HCT116 (cell line): ENCODE measurements around the gene ZSWIM6. TPM values are rescaled to one million over a fixed set of nuclear protein-coding genes. Genes with fewer than 3 reads are reported as not detected.

Source experiments
- ATAC-seq: fragments of 200-7000 bp; cut with Tn5 transposase; 2 replicates; pipeline ENCODE4 v1.9.1; 2020; ENCODE audit warnings: mild to moderate bottlenecking, moderate library complexity
- BruUV-seq: library from RNA; stranded (reverse); fragments of 400-500 nt; replicated peaks from 2 replicates; lab custom pipeline; 2021; lab: Mats Ljungman, UMichigan
- CTCF ChIA-PET: fragments of 300-600 bp; sonication (Branson Sonifier 250); formaldehyde crosslinking; loops from one replicate; lab custom pipeline; 2021; ENCODE audit warnings: antibody characterized with exemption; lab: Charles Lee
- POLR2A ChIA-PET: fragments of 300-600, 350-600 bp; sonication (Branson Sonifier 250); formaldehyde crosslinking; loops from one replicate; lab custom pipeline; 2021; ENCODE audit warnings: antibody characterized with exemption; lab: Charles Lee
- RAD21 ChIA-PET, 2 experiments: fragments of 300-600 bp; sonication (Branson Sonifier 250); formaldehyde crosslinking; loops; one replicate each; lab custom pipeline; 2023; ENCODE audit warnings: low total read pairs in 2 of 2; ENCODE audit not compliant: uncharacterized antibody in 2 of 2, unreplicated experiment in 2 of 2, low non-redundant PET in 1 of 2; lab: Charles Lee
- DNase-seq: peaks from one replicate; pipeline ENCODE4 v3.0.0-alpha.2; 2010; ENCODE audit warnings: low read depth, low spot score
- H2AFZ ChIP-seq: fragments of 200-600 bp; shearing (Covaris generic), sonication (generic); 2 replicates; pipeline ENCODE4 v1.6.1; 2017; ENCODE audit warnings: low read depth, mixed run types, mixed read lengths, antibody characterized with exemption, low read length; ENCODE audit not compliant: poor library complexity, severe bottlenecking
- H3K27ac ChIP-seq: 2 replicates; pipeline ENCODE4 v1.5.1; 2012; ENCODE audit warnings: low read depth, low read length
- H3K27me3 ChIP-seq: fragments of 200-600 bp; sonication (generic); 2 replicates; pipeline ENCODE4 v1.6.1; 2016; ENCODE audit warnings: mixed run types, low read length, mixed read lengths; ENCODE audit not compliant: insufficient read depth
- H3K36me3 ChIP-seq, 2 experiments: fragments of 200-500 bp in 1 of 2; fragments of 200-600 bp in 1 of 2; sonication (Bioruptor generic) in 1 of 2; sonication (generic) in 1 of 2; 2 replicates each; pipeline versions ENCODE4 v1.5.1 to v1.6.1; 2014 to 2016; ENCODE audit warnings: low read length in 2 of 2, inconsistent platforms in 1 of 2, mixed read lengths in 1 of 2, mixed run types in 1 of 2; ENCODE audit not compliant: insufficient read depth in 2 of 2, control insufficient read depth in 1 of 2
- H3K4me1 ChIP-seq, 2 experiments: fragments of 200-600 bp in 1 of 2; sonication (generic) in 1 of 2; 2 replicates each; pipeline versions ENCODE4 v1.5.1 to v1.6.1; 2012 to 2017; ENCODE audit warnings: low read length in 2 of 2, inconsistent platforms in 1 of 2, mild to moderate bottlenecking in 1 of 2, mixed read lengths in 1 of 2, mixed run types in 1 of 2, moderate library complexity in 1 of 2; ENCODE audit not compliant: insufficient read depth in 2 of 2, control insufficient read depth in 1 of 2
- H3K4me2 ChIP-seq: fragments of 200-600 bp; sonication (generic); 2 replicates; pipeline ENCODE4 v1.6.1; 2017; ENCODE audit warnings: mixed run types, low read length, mixed read lengths
- H3K4me3 ChIP-seq, 2 experiments: fragments of 200-600 bp in 1 of 2; sonication (generic) in 1 of 2; replicated peaks in 1 of 2; 2 replicates each; pipeline ENCODE4 v1.5.1; 2011 to 2016; ENCODE audit warnings: low read length in 2 of 2, control low read depth in 1 of 2, low read depth in 1 of 2, mild to moderate bottlenecking in 1 of 2, mixed read lengths in 1 of 2, mixed run types in 1 of 2
- H3K79me2 ChIP-seq: fragments of 200-600 bp; sonication (generic); 2 replicates; pipeline ENCODE4 v1.6.1; 2017; ENCODE audit warnings: mild to moderate bottlenecking, mixed run types, low read length, moderate library complexity, mixed read lengths; ENCODE audit not compliant: insufficient read depth
- H3K9ac ChIP-seq: fragments of 200-600 bp; sonication (generic); 2 replicates; pipeline ENCODE4 v1.6.1; 2016; ENCODE audit warnings: low read length, mixed read lengths
- H3K9me2 ChIP-seq: fragments of 200-600 bp; sonication (generic), shearing (Covaris generic); 2 replicates; pipeline ENCODE4 v1.6.1; 2017; ENCODE audit warnings: mixed run types, mild to moderate bottlenecking, moderate library complexity; ENCODE audit not compliant: insufficient read depth
- H3K9me3 ChIP-seq, 2 experiments: fragments of 200-500 bp in 1 of 2; fragments of 200-600 bp in 1 of 2; sonication (Bioruptor generic) in 1 of 2; sonication (generic) in 1 of 2; 2 replicates each; pipeline ENCODE4 v1.6.1; 2014 to 2017; ENCODE audit warnings: low read length in 2 of 2, mixed read lengths in 2 of 2, inconsistent platforms in 1 of 2, low read depth in 1 of 2, mild to moderate bottlenecking in 1 of 2, mixed run types in 1 of 2, moderate library complexity in 1 of 2; ENCODE audit not compliant: control insufficient read depth in 1 of 2, insufficient read depth in 1 of 2
- H4K20me1 ChIP-seq: fragments of 200-600 bp; sonication (generic), shearing (Covaris generic); 2 replicates; pipeline ENCODE4 v1.6.1; 2017; ENCODE audit warnings: mixed run types, mild to moderate bottlenecking, moderate library complexity; ENCODE audit not compliant: insufficient read depth
- CEBPB ChIP-seq: IDR thresholded peaks from 2 replicates; pipeline ENCODE4 v1.6.1; 2012; ENCODE audit warnings: low read depth
- MAX ChIP-seq: IDR thresholded peaks from 2 replicates; pipeline ENCODE4 v1.6.1; 2012
- ZNF274 ChIP-seq: fragments of 200-500 bp; sonication (Bioruptor generic); IDR thresholded peaks from 2 replicates; pipeline ENCODE4 v1.6.1; 2014; ENCODE audit warnings: mild to moderate bottlenecking, low read depth, low read length, inconsistent platforms
- intact Hi-C: fragments of 100-400 bp; cut with micrococcal nuclease; formaldehyde crosslinking; loops from 2 replicates; pipeline ENCODE4 v1.10.0; 2022
- total RNA-seq: library from RNA; stranded (reverse); gene quantifications from one replicate; pipeline ENCODE4 v1.2.1, GENCODE V29; 2021; ENCODE audit not compliant: unreplicated experiment
- TF ChIP-seq, protein P1 (sequence below): IDR thresholded peaks from 2 replicates; pipeline ENCODE4 v1.6.1; 2012; ENCODE audit warnings: low read depth

Gene ZSWIM6
- total RNA-seq, 1 experiment from 2014 or later = 7.4 TPM

DNA sequence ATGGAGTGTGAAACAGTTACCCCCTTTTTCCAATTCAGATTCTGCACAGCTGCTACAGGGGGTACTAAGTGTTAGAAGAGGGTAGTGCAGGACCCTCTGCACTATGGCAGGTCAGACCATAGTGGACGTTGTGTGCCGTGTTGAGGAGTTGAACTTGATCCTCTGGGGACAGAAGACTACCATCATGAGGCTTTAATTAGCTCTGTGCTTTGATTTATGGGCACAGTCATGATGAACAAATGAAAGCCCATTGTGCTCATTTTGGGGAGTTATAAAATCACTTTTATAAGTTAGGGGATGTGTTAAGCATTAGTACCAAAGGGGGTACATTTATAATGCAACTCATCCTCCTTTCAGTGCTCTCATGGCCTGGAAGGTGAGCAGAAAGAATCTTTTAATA, 62.7 kb downstream of the ZSWIM6 start:
- Histone ChIP-seq H3K4me1 (peaks cover 0 to 4% of the 10 kb centered on the region in 2 experiments; a peak in 1 of 4 replicates), H4K20me1 (no peaks in the 10 kb centered on the region), H2AFZ (no peak overlapping the region), H3K36me3 (no peaks in the 10 kb centered on the region), H3K27ac (no peak overlapping the region), H3K4me2 (no peak overlapping the region), H3K9me2 (no peaks in the 10 kb centered on the region), H3K9ac (no peak overlapping the region), H3K9me3 (no peaks in the 10 kb centered on the region), H3K4me3 (no peak overlapping the region), H3K79me2 (peaks cover 37% of the 10 kb centered on the region), H3K27me3 (no peaks in the 10 kb centered on the region)
- BruUV-seq = no TSS peak
- ATAC-seq (no peak), DNase-seq (no peak)
- TF ChIP-seq ZNF274 = no peak
- TF ChIP-seq, protein P1, sequence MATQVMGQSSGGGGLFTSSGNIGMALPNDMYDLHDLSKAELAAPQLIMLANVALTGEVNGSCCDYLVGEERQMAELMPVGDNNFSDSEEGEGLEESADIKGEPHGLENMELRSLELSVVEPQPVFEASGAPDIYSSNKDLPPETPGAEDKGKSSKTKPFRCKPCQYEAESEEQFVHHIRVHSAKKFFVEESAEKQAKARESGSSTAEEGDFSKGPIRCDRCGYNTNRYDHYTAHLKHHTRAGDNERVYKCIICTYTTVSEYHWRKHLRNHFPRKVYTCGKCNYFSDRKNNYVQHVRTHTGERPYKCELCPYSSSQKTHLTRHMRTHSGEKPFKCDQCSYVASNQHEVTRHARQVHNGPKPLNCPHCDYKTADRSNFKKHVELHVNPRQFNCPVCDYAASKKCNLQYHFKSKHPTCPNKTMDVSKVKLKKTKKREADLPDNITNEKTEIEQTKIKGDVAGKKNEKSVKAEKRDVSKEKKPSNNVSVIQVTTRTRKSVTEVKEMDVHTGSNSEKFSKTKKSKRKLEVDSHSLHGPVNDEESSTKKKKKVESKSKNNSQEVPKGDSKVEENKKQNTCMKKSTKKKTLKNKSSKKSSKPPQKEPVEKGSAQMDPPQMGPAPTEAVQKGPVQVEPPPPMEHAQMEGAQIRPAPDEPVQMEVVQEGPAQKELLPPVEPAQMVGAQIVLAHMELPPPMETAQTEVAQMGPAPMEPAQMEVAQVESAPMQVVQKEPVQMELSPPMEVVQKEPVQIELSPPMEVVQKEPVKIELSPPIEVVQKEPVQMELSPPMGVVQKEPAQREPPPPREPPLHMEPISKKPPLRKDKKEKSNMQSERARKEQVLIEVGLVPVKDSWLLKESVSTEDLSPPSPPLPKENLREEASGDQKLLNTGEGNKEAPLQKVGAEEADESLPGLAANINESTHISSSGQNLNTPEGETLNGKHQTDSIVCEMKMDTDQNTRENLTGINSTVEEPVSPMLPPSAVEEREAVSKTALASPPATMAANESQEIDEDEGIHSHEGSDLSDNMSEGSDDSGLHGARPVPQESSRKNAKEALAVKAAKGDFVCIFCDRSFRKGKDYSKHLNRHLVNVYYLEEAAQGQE = no peak
- intact Hi-C loops = no loop called here
- RAD21 ChIA-PET = no interaction called here
- CTCF ChIA-PET = interaction anchor here (0.6 kb wide), 1 partner anchor 53 kb away, joined by 3 read pairs; no protein-coding TSS in a partner anchor
- POLR2A ChIA-PET = no interaction called here

DNA sequence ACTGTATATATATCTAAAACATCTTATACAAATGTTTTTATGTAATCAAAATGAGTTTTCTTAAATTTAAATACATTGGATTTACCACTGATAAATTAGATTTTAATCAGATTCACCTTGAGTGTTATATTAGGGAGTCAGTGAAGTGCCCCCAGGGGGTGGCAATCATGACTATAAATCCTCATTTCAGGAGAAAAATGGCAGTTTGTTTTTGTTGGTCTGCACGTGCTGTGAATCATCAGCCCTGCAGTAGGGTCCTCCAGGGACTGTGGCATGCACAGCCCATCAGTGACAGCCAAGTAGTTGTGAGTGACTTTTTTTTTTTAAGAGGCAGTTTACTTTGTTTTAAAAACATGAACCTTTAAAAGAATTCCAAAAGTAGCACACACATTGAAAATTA, 65.2 kb downstream of the ZSWIM6 start:
- peaks cover 0 to 4% of the 10 kb centered on the region in 2 experiments; a peak in 1 of 4 replicates for H3K4me1 ChIP-seq
- POLR2A ChIA-PET = no interaction called here
- intact Hi-C loops = no loop called here

More for the DNA sequence above, 65.2 kb downstream of the ZSWIM6 start:
- BruUV-seq = no TSS peak
- H3K4me2 ChIP-seq = no peak overlapping the region
- peaks cover 46% of the 10 kb centered on the region for H3K79me2 ChIP-seq
- TF ChIP-seq MAX (no peak), CEBPB (no peak)
- TF ChIP-seq, all 23 proteins: peak for 0
- Histone ChIP-seq H3K4me3 (no peak overlapping the region), H3K27ac (no peak overlapping the region), H3K9me3 (no peaks in the 10 kb centered on the region), H2AFZ (no peak overlapping the region), H4K20me1 (no peaks in the 10 kb centered on the region), H3K27me3 (no peaks in the 10 kb centered on the region), H3K9ac (no peak overlapping the region), H3K36me3 (no peaks in the 10 kb centered on the region), H3K9me2 (no peaks in the 10 kb centered on the region)
- no peak for ATAC-seq
- CTCF ChIA-PET = no interaction called here
- DNase-seq = no peak
- RAD21 ChIA-PET = no interaction called here
